Measurements from ENCODE around the gene HACL1. TPM values are rescaled to one million over a fixed set of nuclear protein-coding genes. Genes with fewer than 3 reads are reported as not detected.

HACL1 gene
- total and polyA plus RNA-seq, 8 donors = 6.5 to 18.8 (median 12.1) TPM

GRCh38 chr3:15549846-15550245 is 51.5 kb downstream of the HACL1 start:
- FAIRE-seq (no peak), DNase-seq (no peak), ATAC-seq (no peak)
- intact Hi-C loops (cut with DNase I) = loop anchor here in 2 of 3 donors (10.0 kb wide), 2 partner anchors 115 to 285 kb away; no protein-coding TSS in a partner anchor
- no peaks in the 10 kb centered on the region for H3K36me3 ChIP-seq
- H3K9me3 ChIP-seq = no peaks in the 10 kb centered on the region
- TF ChIP-seq, protein P1, sequence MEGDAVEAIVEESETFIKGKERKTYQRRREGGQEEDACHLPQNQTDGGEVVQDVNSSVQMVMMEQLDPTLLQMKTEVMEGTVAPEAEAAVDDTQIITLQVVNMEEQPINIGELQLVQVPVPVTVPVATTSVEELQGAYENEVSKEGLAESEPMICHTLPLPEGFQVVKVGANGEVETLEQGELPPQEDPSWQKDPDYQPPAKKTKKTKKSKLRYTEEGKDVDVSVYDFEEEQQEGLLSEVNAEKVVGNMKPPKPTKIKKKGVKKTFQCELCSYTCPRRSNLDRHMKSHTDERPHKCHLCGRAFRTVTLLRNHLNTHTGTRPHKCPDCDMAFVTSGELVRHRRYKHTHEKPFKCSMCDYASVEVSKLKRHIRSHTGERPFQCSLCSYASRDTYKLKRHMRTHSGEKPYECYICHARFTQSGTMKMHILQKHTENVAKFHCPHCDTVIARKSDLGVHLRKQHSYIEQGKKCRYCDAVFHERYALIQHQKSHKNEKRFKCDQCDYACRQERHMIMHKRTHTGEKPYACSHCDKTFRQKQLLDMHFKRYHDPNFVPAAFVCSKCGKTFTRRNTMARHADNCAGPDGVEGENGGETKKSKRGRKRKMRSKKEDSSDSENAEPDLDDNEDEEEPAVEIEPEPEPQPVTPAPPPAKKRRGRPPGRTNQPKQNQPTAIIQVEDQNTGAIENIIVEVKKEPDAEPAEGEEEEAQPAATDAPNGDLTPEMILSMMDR (IDR thresholded peaks at IDR 0.05) = no peak
- no peaks in the 10 kb centered on the region for H3K4me1 ChIP-seq
- WGBS, 2 donors = 95 to 96% methylated on average over 6 of the region's 6 CpGs
- no peak overlapping the region for H3K4me3 ChIP-seq
- H3K27ac ChIP-seq = no peak overlapping the region
- no peaks in the 10 kb centered on the region for H3K27me3 ChIP-seq

- Histone ChIP-seq H3K27ac (no peak overlapping the region), H3K27me3 (no peaks in the 10 kb centered on the region), H3K36me3 (no peaks in the 10 kb centered on the region), H3K4me1 (no peaks in the 10 kb centered on the region), H3K9me3 (no peaks in the 10 kb centered on the region), H3K4me3 (no peak overlapping the region)
- intact Hi-C loops (cut with DNase I) = loop anchor here in 1 of 3 donors (10.0 kb wide), 1 partner anchor 108 kb away; no protein-coding TSS in a partner anchor
- 36 to 43% methylated on average over 5 of the region's 5 CpGs for WGBS, 2 donors
- no peak for DNase-seq
- peak in 3 of 4 donors; percentile 53 to 73 (median 65) for ATAC-seq
- TF ChIP-seq, protein P1 (IDR thresholded peaks at IDR 0.05) = no peak
- FAIRE-seq = no peak
These were observed 58.8 kb downstream of the HACL1 start for GRCh38 chr3:15542614-15543013.

DNA sequence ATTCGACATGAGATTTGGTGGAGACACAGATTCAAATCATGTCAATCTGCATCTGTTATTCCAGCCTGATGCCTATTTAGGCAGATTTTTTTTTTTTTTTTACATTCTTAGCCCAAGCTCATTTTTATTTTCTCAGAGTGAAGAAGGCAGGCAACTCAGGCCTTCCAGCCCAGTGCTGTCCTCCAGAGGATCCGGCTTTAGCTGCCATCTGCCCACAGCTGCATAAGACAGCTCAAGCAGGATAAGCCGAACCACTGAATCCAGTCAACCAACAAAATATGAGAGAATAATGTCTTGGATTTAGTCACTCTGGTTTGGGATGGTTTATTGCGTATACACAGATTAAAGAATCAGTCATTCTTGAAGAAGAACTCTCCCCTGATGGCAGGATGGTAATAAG is 60.0 kb downstream of the HACL1 start:
- ATAC-seq (no peak), DNase-seq (no peak), FAIRE-seq (no peak)
- H3K36me3 ChIP-seq = no peaks in the 10 kb centered on the region
- H3K4me1 ChIP-seq = no peaks in the 10 kb centered on the region
- intact Hi-C loops (cut with DNase I) = loop anchor here in 1 of 3 donors (10.0 kb wide), 1 partner anchor 107 kb away; no protein-coding TSS in a partner anchor
- no peak overlapping the region for H3K4me3 ChIP-seq
- WGBS, 2 donors = 94 to 97% methylated on average over 4 of the region's 4 CpGs
- H3K27ac ChIP-seq = no peak overlapping the region
- no peaks in the 10 kb centered on the region for H3K9me3 ChIP-seq
- no peaks in the 10 kb centered on the region for H3K27me3 ChIP-seq
- TF ChIP-seq, protein P1 (IDR thresholded peaks at IDR 0.05) = no peak

GRCh38 chr3:15539066-15539465 is 62.3 kb downstream of the HACL1 start:
- DNase-seq (no peak), ATAC-seq (no peak), FAIRE-seq (no peak)
- Histone ChIP-seq H3K4me1 (no peaks in the 10 kb centered on the region), H3K27ac (no peak overlapping the region), H3K27me3 (no peaks in the 10 kb centered on the region), H3K4me3 (no peak overlapping the region), H3K9me3 (no peaks in the 10 kb centered on the region), H3K36me3 (no peaks in the 10 kb centered on the region)
- WGBS, 2 donors = 87 to 92% methylated on average over 1 of the region's 1 CpG
- TF ChIP-seq, protein P1 (IDR thresholded peaks at IDR 0.05) = no peak
- intact Hi-C loops (cut with DNase I) = no loop called here

- ATAC-seq (no peak), DNase-seq (no peak), FAIRE-seq (no peak)
- TF ChIP-seq, protein P1 (IDR thresholded peaks at IDR 0.05) = no peak
- Histone ChIP-seq H3K27me3 (no peaks in the 10 kb centered on the region), H3K36me3 (no peaks in the 10 kb centered on the region), H3K4me1 (no peaks in the 10 kb centered on the region), H3K27ac (no peak overlapping the region), H3K4me3 (no peak overlapping the region), H3K9me3 (no peaks in the 10 kb centered on the region)
- intact Hi-C loops (cut with DNase I) = no loop called here
- WGBS, 2 donors = 80 to 90% methylated on average over 2 of the region's 2 CpGs
These were observed 63.0 kb downstream of the HACL1 start for GRCh38 chr3:15538345-15538744.
